CD4-positive, alpha-beta T cell (primary cell): ENCODE data around the gene SIGLECL1. TPM values are rescaled to one million over a fixed set of nuclear protein-coding genes. Genes with fewer than 3 reads are reported as not detected.

Experiments
- ATAC-seq: fragments of 200-7000 bp; cut with Tn5 transposase; one replicate; pipeline ENCODE4 v1.10.0; 2022; ENCODE audit warnings: mild to moderate bottlenecking; ENCODE audit not compliant: poor library complexity
- CTCF ChIA-PET: fragments of 350-600 bp; sonication (Branson Sonifier 250); formaldehyde crosslinking; loops from one replicate; lab custom pipeline; 2021; ENCODE audit warnings: antibody characterized with exemption, inconsistent platforms; lab: Charles Lee
- POLR2A ChIA-PET: fragments of 350-600 bp; sonication (Branson Sonifier 250); formaldehyde crosslinking; loops from one replicate; lab custom pipeline; 2021; ENCODE audit warnings: antibody characterized with exemption, inconsistent platforms; lab: Charles Lee
- DNase-seq, 14 experiments: peaks; one replicate each; pipeline ENCODE4 v3.0.0-alpha.2; 2013 to 2020; ENCODE audit warnings: mixed read lengths in 2 of 14
- H3K27ac ChIP-seq, 2 donors: one replicate each; pipeline versions ENCODE4 v1.5.1 to v1.7.0; 2013; ENCODE audit warnings: low read length in 2 of 2, low read depth in 1 of 2, mild to moderate bottlenecking in 1 of 2
- H3K27me3 ChIP-seq, 2 experiments: 1 replicate in 1 of 2; 2 replicates in 1 of 2; pipeline versions ENCODE4 v1.6.1 to v1.7.0; 2013; ENCODE audit warnings: low read length in 2 of 2, control low read depth in 1 of 2, mild to moderate bottlenecking in 1 of 2, moderate library complexity in 1 of 2; ENCODE audit not compliant: insufficient read depth in 2 of 2, control insufficient read depth in 1 of 2
- H3K36me3 ChIP-seq: one replicate; pipeline ENCODE4 v1.6.1; 2013; ENCODE audit warnings: low read length, control low read depth; ENCODE audit not compliant: insufficient read depth
- H3K4me1 ChIP-seq: one replicate; pipeline ENCODE4 v1.6.1; 2013; ENCODE audit warnings: low read length, control low read depth; ENCODE audit not compliant: insufficient read depth
- H3K4me3 ChIP-seq: one replicate; pipeline ENCODE4 v1.5.1; 2013; ENCODE audit warnings: mild to moderate bottlenecking, low read length, moderate library complexity
- H3K9me3 ChIP-seq, 2 experiments: 1 replicate in 1 of 2; 2 replicates in 1 of 2; pipeline versions ENCODE4 v1.6.1 to v1.7.0; 2013; ENCODE audit warnings: low read length in 2 of 2, mild to moderate bottlenecking in 2 of 2, control low read depth in 1 of 2, moderate library complexity in 1 of 2; ENCODE audit not compliant: control insufficient read depth in 1 of 2, insufficient read depth in 1 of 2
- H3K27ac Mint-ChIP-seq: one replicate; pipeline ENCODE4 v1.8.0; 2020; ENCODE audit warnings: mixed read lengths
- H3K27me3 Mint-ChIP-seq: one replicate; pipeline ENCODE4 v1.8.0; 2021; ENCODE audit warnings: mixed read lengths
- H3K36me3 Mint-ChIP-seq: one replicate; pipeline ENCODE4 v1.8.0; 2021; ENCODE audit warnings: low read depth, mixed read lengths
- H3K4me1 Mint-ChIP-seq: one replicate; pipeline ENCODE4 v1.8.0; 2021; ENCODE audit warnings: low read depth, mixed read lengths
- H3K4me3 Mint-ChIP-seq: one replicate; pipeline ENCODE4 v1.8.0; 2020; ENCODE audit warnings: mild to moderate bottlenecking, mixed read lengths
- H3K9me3 Mint-ChIP-seq: one replicate; pipeline ENCODE4 v1.8.0; 2020; ENCODE audit warnings: mixed read lengths
- intact Hi-C, 2 experiments: fragments of 100-400 bp; cut with DNase I in 1 of 2; cut with micrococcal nuclease in 1 of 2; formaldehyde crosslinking; loops; one replicate each; pipeline versions ENCODE4 v1.15.1 to v1.9.0; 2023 to 2025; cut with DNase I, micrococcal nuclease
- total RNA-seq, 174 experiments: library from RNA in 2 of 174; stranded (reverse) in 2 of 174; gene quantifications; one replicate each; pipeline ENCODE4 v1.2.3 and lab custom pipeline; 2021 to 2026
- TF ChIP-seq, protein P1 (sequence below): fragments of 200-600 bp; IDR thresholded peaks from one replicate; pipeline ENCODE4 v1.8.0; 2022; ENCODE audit warnings: antibody characterized with exemption, mild to moderate bottlenecking

The SIGLECL1 gene
- total RNA-seq, 2 experiments from 2014 or later, result not detected

DNA sequence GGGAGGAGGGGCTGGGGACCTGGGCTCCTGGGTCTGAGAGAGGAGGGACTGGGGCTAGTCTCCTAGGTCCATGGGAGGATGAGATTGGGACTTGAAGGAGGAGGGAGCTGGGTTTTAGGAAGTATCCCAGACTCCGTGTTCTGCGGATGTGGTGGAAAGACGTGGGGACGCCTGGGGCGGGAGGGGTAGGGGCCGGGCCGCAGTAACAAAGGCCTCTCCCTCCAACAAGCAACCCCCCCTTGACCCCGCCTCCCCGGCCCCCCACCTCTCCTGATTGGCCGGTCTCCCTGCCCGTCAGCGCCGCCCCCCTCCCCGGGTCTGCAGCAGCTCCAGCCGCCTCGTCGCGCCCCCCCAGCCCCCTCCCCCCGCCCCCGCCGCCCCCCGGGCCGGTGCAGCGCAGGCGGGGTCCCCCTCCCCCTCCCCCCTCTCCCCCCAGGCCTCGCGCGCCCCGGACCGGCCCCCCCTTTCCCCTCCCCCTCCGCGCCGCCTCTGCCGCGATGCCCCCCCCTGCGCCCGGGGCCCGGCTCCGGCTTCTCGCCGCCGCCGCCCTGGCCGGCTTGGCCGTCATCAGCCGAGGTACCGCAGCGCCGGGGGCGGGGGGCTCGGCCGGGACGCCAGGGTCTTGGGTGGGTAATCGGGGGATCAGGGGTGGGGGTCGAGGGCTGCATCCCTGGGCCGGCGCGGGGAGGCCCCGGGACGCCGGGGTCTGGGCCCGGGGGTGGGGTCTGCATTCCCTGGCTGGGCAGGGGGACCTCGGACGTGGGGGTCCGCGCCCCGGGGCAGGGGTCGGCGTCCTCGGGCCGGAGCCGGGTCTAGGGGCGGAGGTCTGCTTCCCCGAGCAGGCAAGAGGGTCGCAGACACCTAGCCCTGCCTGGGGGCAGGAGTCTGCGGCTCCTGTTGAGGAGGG is 60.7 kb downstream of the SIGLECL1 start, which contains the start of gene IGLON5:
TSS of gene IGLON5 (plus strand) at position 294 of the 907 bp plus-strand sequence. CDS start at position 498, 204 bp downstream.
- no peaks in the 10 kb centered on the region for H3K4me1 Mint-ChIP-seq
- no peaks in the 10 kb centered on the region for H3K4me1 ChIP-seq
- intact Hi-C loops, result no loop called here
- no peak within 1 kb of the TSS for H3K4me3 Mint-ChIP-seq
- H3K4me3 ChIP-seq, result no peak within 1 kb of the TSS
- ChIA-PET CTCF (no interaction called here), POLR2A (no interaction called here)
- H3K27me3 Mint-ChIP-seq, result peaks cover 67% of the 10 kb centered on the region
- peaks cover 18 to 35% of the 10 kb centered on the region in 2 experiments for H3K27me3 ChIP-seq
- no peak within 1 kb of the TSS for H3K27ac Mint-ChIP-seq
- ATAC-seq (no peak), DNase-seq (no peak)
- TF ChIP-seq, protein P1, sequence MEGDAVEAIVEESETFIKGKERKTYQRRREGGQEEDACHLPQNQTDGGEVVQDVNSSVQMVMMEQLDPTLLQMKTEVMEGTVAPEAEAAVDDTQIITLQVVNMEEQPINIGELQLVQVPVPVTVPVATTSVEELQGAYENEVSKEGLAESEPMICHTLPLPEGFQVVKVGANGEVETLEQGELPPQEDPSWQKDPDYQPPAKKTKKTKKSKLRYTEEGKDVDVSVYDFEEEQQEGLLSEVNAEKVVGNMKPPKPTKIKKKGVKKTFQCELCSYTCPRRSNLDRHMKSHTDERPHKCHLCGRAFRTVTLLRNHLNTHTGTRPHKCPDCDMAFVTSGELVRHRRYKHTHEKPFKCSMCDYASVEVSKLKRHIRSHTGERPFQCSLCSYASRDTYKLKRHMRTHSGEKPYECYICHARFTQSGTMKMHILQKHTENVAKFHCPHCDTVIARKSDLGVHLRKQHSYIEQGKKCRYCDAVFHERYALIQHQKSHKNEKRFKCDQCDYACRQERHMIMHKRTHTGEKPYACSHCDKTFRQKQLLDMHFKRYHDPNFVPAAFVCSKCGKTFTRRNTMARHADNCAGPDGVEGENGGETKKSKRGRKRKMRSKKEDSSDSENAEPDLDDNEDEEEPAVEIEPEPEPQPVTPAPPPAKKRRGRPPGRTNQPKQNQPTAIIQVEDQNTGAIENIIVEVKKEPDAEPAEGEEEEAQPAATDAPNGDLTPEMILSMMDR, result no peak
- H3K36me3 Mint-ChIP-seq, result no peaks in the 10 kb centered on the region
- no peaks in the 10 kb centered on the region for H3K36me3 ChIP-seq
- H3K27ac ChIP-seq, result no peak within 1 kb of the TSS
- peaks cover 17% of the 10 kb centered on the region for H3K9me3 Mint-ChIP-seq
- peaks cover 6 to 8% of the 10 kb centered on the region in 2 experiments for H3K9me3 ChIP-seq

DNA sequence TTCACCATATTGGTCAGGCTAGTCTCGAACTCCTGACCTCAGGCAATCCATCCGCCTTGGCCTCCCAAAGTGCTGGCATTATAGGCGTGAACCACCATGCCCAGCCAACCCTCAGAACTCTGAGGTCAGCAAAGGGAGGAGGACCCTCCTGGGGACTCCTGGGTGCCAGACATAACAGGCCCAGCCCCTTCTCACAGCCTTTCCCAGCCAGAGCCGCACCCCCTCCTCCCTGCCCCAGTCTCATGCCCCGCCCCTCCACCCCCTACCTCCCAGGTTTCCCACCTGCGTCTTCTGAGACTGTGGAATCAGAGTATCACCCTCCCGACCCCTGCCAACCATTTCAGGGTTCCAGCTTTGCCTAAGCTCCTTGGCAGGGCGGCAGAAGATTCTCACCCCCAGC is 65.8 kb downstream of the SIGLECL1 start:
- no peaks in the 10 kb centered on the region for H3K36me3 Mint-ChIP-seq
- Histone ChIP-seq H3K9me3 (peaks cover 0 to 4% of the 10 kb centered on the region in 2 experiments), H3K36me3 (no peaks in the 10 kb centered on the region), H3K27me3 (peaks cover 9 to 23% of the 10 kb centered on the region in 2 experiments), H3K4me1 (no peaks in the 10 kb centered on the region), H3K27ac (no peak overlapping the region), H3K4me3 (no peak overlapping the region)
- no peaks in the 10 kb centered on the region for H3K4me1 Mint-ChIP-seq
- no peak overlapping the region for H3K4me3 Mint-ChIP-seq
- peaks cover 8% of the 10 kb centered on the region for H3K9me3 Mint-ChIP-seq
- H3K27ac Mint-ChIP-seq, result no peak overlapping the region
- CTCF ChIA-PET, result no interaction called here
- H3K27me3 Mint-ChIP-seq, result peaks cover 64% of the 10 kb centered on the region
- intact Hi-C loops, result no loop called here
- TF ChIP-seq, protein P1, result no peak
- DNase-seq (no peak), ATAC-seq (no peak)
- POLR2A ChIA-PET, result no interaction called here

DNA sequence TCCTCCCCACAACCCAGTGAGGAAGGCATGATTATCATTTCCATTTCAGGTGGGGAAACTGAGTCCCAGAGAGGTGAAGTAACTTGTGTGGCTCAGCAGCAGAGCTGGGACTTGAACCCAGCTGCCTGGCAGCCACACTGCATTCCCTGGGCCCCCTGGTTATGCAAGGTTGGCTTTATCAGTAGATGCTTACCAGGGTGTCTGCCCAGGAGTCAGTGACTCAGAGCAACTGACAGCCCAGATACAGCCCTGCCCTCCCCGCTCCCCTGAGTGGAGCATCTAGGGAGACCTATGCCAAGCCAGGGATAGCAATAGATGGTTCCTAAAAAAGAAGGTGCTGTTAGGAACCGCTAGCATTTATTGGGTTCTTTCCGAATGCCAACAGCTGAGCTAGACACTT is 66.5 kb downstream of the SIGLECL1 start:
- Histone ChIP-seq H3K27ac (no peak overlapping the region), H3K9me3 (peaks cover 0 to 4% of the 10 kb centered on the region in 2 experiments), H3K4me3 (no peak overlapping the region), H3K27me3 (peaks cover 10 to 19% of the 10 kb centered on the region in 2 experiments), H3K4me1 (no peaks in the 10 kb centered on the region), H3K36me3 (no peaks in the 10 kb centered on the region)
- TF ChIP-seq, protein P1, result no peak
- ChIA-PET CTCF (no interaction called here), POLR2A (no interaction called here)
- peaks cover 8% of the 10 kb centered on the region for H3K9me3 Mint-ChIP-seq
- ATAC-seq (no peak), DNase-seq (no peak)
- H3K4me3 Mint-ChIP-seq, result no peak overlapping the region
- no peaks in the 10 kb centered on the region for H3K4me1 Mint-ChIP-seq
- intact Hi-C loops, result no loop called here
- H3K27ac Mint-ChIP-seq, result no peak overlapping the region
- H3K27me3 Mint-ChIP-seq, result peaks cover 61% of the 10 kb centered on the region
- no peaks in the 10 kb centered on the region for H3K36me3 Mint-ChIP-seq
